Measurements from ENCODE around the gene ATP1B1.

DNA sequence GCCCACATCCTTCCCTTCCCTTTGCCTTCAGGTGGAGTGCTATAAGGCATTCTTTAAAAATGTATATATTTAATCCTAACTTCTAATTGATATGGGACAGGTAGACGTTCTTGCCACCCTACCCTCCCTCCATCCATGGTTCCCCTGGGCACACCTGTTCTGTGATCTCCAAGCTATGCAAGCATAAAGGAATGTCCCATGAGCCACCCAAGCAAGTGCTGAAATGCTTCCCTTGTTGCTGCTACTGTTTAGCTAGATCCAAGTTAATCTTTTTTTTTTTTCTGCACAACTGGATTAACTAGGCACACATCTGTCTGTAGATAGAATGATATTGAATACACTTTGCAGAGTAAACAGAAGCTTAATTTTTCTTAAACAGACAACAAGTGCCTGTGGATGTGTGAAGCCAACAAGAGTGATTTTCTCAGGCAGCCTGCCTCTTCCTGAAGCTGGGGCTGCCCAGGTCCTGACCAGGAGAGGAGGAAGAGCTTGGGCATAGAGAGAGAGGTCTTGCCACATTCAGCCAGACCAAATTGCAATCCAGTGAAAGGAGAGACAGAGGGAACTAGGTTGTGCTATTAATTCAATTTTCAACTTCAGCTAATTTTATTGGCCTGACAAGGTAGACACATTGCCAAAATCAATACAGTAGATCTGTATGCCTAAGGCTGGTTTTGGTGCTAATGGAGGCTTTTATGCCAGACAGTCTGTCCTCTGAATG lies 28.2 kb upstream of the ATP1B1 start:
- TF ChIP-seq, protein P1, sequence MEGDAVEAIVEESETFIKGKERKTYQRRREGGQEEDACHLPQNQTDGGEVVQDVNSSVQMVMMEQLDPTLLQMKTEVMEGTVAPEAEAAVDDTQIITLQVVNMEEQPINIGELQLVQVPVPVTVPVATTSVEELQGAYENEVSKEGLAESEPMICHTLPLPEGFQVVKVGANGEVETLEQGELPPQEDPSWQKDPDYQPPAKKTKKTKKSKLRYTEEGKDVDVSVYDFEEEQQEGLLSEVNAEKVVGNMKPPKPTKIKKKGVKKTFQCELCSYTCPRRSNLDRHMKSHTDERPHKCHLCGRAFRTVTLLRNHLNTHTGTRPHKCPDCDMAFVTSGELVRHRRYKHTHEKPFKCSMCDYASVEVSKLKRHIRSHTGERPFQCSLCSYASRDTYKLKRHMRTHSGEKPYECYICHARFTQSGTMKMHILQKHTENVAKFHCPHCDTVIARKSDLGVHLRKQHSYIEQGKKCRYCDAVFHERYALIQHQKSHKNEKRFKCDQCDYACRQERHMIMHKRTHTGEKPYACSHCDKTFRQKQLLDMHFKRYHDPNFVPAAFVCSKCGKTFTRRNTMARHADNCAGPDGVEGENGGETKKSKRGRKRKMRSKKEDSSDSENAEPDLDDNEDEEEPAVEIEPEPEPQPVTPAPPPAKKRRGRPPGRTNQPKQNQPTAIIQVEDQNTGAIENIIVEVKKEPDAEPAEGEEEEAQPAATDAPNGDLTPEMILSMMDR (IDR thresholded peaks at IDR 0.05), result no peak
- TF ChIP-seq EZH2 (IDR thresholded peaks at IDR 0.05; ENCODE audit: borderline replicate concordance, insufficient read depth, low read depth, low read length, poor library complexity, severe bottlenecking), result no peak
